HCT116 (cell line): ENCODE data around the gene RNF112. TPM values are rescaled to one million over a fixed set of nuclear protein-coding genes. Genes with fewer than 3 reads are reported as not detected.

Experiments used
- ATAC-seq: fragments of 200-7000 bp; cut with Tn5 transposase; 2 replicates; pipeline ENCODE4 v1.9.1; 2020; ENCODE audit warnings: mild to moderate bottlenecking, moderate library complexity
- BruUV-seq: library from RNA; stranded (reverse); fragments of 400-500 nt; replicated peaks from 2 replicates; lab custom pipeline; 2021; lab: Mats Ljungman, UMichigan
- CTCF ChIA-PET: fragments of 300-600 bp; sonication (Branson Sonifier 250); formaldehyde crosslinking; loops from one replicate; lab custom pipeline; 2021; ENCODE audit warnings: antibody characterized with exemption; lab: Charles Lee
- POLR2A ChIA-PET: fragments of 300-600, 350-600 bp; sonication (Branson Sonifier 250); formaldehyde crosslinking; loops from one replicate; lab custom pipeline; 2021; ENCODE audit warnings: antibody characterized with exemption; lab: Charles Lee
- RAD21 ChIA-PET, 2 experiments: fragments of 300-600 bp; sonication (Branson Sonifier 250); formaldehyde crosslinking; loops; one replicate each; lab custom pipeline; 2023; ENCODE audit warnings: low total read pairs in 2 of 2; ENCODE audit not compliant: uncharacterized antibody in 2 of 2, unreplicated experiment in 2 of 2, low non-redundant PET in 1 of 2; lab: Charles Lee
- DNase-seq: peaks from one replicate; pipeline ENCODE4 v3.0.0-alpha.2; 2010; ENCODE audit warnings: low read depth, low spot score
- H2AFZ ChIP-seq: fragments of 200-600 bp; shearing (Covaris generic), sonication (generic); 2 replicates; pipeline ENCODE4 v1.6.1; 2017; ENCODE audit warnings: low read depth, mixed run types, mixed read lengths, antibody characterized with exemption, low read length; ENCODE audit not compliant: poor library complexity, severe bottlenecking
- H3K27ac ChIP-seq: 2 replicates; pipeline ENCODE4 v1.5.1; 2012; ENCODE audit warnings: low read depth, low read length
- H3K27me3 ChIP-seq: fragments of 200-600 bp; sonication (generic); 2 replicates; pipeline ENCODE4 v1.6.1; 2016; ENCODE audit warnings: mixed run types, low read length, mixed read lengths; ENCODE audit not compliant: insufficient read depth
- H3K36me3 ChIP-seq, 2 experiments: fragments of 200-500 bp in 1 of 2; fragments of 200-600 bp in 1 of 2; sonication (Bioruptor generic) in 1 of 2; sonication (generic) in 1 of 2; 2 replicates each; pipeline versions ENCODE4 v1.5.1 to v1.6.1; 2014 to 2016; ENCODE audit warnings: low read length in 2 of 2, inconsistent platforms in 1 of 2, mixed read lengths in 1 of 2, mixed run types in 1 of 2; ENCODE audit not compliant: insufficient read depth in 2 of 2, control insufficient read depth in 1 of 2
- H3K4me1 ChIP-seq, 2 experiments: fragments of 200-600 bp in 1 of 2; sonication (generic) in 1 of 2; 2 replicates each; pipeline versions ENCODE4 v1.5.1 to v1.6.1; 2012 to 2017; ENCODE audit warnings: low read length in 2 of 2, inconsistent platforms in 1 of 2, mild to moderate bottlenecking in 1 of 2, mixed read lengths in 1 of 2, mixed run types in 1 of 2, moderate library complexity in 1 of 2; ENCODE audit not compliant: insufficient read depth in 2 of 2, control insufficient read depth in 1 of 2
- H3K4me2 ChIP-seq: fragments of 200-600 bp; sonication (generic); 2 replicates; pipeline ENCODE4 v1.6.1; 2017; ENCODE audit warnings: mixed run types, low read length, mixed read lengths
- H3K4me3 ChIP-seq, 2 experiments: fragments of 200-600 bp in 1 of 2; sonication (generic) in 1 of 2; replicated peaks in 1 of 2; 2 replicates each; pipeline ENCODE4 v1.5.1; 2011 to 2016; ENCODE audit warnings: low read length in 2 of 2, control low read depth in 1 of 2, low read depth in 1 of 2, mild to moderate bottlenecking in 1 of 2, mixed read lengths in 1 of 2, mixed run types in 1 of 2
- H3K79me2 ChIP-seq: fragments of 200-600 bp; sonication (generic); 2 replicates; pipeline ENCODE4 v1.6.1; 2017; ENCODE audit warnings: mild to moderate bottlenecking, mixed run types, low read length, moderate library complexity, mixed read lengths; ENCODE audit not compliant: insufficient read depth
- H3K9ac ChIP-seq: fragments of 200-600 bp; sonication (generic); 2 replicates; pipeline ENCODE4 v1.6.1; 2016; ENCODE audit warnings: low read length, mixed read lengths
- H3K9me2 ChIP-seq: fragments of 200-600 bp; sonication (generic), shearing (Covaris generic); 2 replicates; pipeline ENCODE4 v1.6.1; 2017; ENCODE audit warnings: mixed run types, mild to moderate bottlenecking, moderate library complexity; ENCODE audit not compliant: insufficient read depth
- H3K9me3 ChIP-seq, 2 experiments: fragments of 200-500 bp in 1 of 2; fragments of 200-600 bp in 1 of 2; sonication (Bioruptor generic) in 1 of 2; sonication (generic) in 1 of 2; 2 replicates each; pipeline ENCODE4 v1.6.1; 2014 to 2017; ENCODE audit warnings: low read length in 2 of 2, mixed read lengths in 2 of 2, inconsistent platforms in 1 of 2, low read depth in 1 of 2, mild to moderate bottlenecking in 1 of 2, mixed run types in 1 of 2, moderate library complexity in 1 of 2; ENCODE audit not compliant: control insufficient read depth in 1 of 2, insufficient read depth in 1 of 2
- H4K20me1 ChIP-seq: fragments of 200-600 bp; sonication (generic), shearing (Covaris generic); 2 replicates; pipeline ENCODE4 v1.6.1; 2017; ENCODE audit warnings: mixed run types, mild to moderate bottlenecking, moderate library complexity; ENCODE audit not compliant: insufficient read depth
- EZH2 ChIP-seq: fragments of 200-600 bp; sonication (generic); IDR thresholded peaks from 2 replicates; pipeline ENCODE4 v1.6.1; 2017; ENCODE audit warnings: antibody characterized with exemption, mixed run types
- EZH2phosphoT487 ChIP-seq: fragments of 200-600 bp; IDR thresholded peaks from 2 replicates; pipeline ENCODE4 v1.6.1; 2018; ENCODE audit warnings: antibody characterized with exemption, borderline replicate concordance
- FOSL1 ChIP-seq: IDR thresholded peaks from 2 replicates; pipeline ENCODE4 v1.6.1; 2012; ENCODE audit warnings: low read depth
- POLR2A ChIP-seq: IDR thresholded peaks from 2 replicates; pipeline ENCODE4 v1.7.0; 2011; ENCODE audit warnings: borderline replicate concordance; ENCODE audit not compliant: insufficient read depth, insufficient read length; ENCODE audit errors: extremely low read depth
- RAD21 ChIP-seq: IDR thresholded peaks from 2 replicates; pipeline ENCODE4 v1.6.1; 2012; ENCODE audit warnings: low read depth, mild to moderate bottlenecking
- SP1 ChIP-seq: IDR thresholded peaks from 2 replicates; pipeline ENCODE4 v1.6.1; 2012; ENCODE audit warnings: low read depth
- SRF ChIP-seq: IDR thresholded peaks from 2 replicates; pipeline ENCODE4 v1.6.1; 2012; ENCODE audit warnings: low read depth
- TCF7L2 ChIP-seq: IDR thresholded peaks from 2 replicates; pipeline ENCODE4 v1.7.0; 2011; ENCODE audit warnings: borderline replicate concordance, inconsistent platforms; ENCODE audit not compliant: insufficient read depth, insufficient read length; ENCODE audit errors: extremely low read depth
- YY1 ChIP-seq: IDR thresholded peaks from 2 replicates; pipeline ENCODE4 v1.6.1; 2011; ENCODE audit warnings: low read length, low read depth, moderate library complexity, mild to moderate bottlenecking; ENCODE audit not compliant: insufficient replicate concordance; ENCODE audit errors: extremely low read depth
- ZFX ChIP-seq: fragments of 450-650 bp; IDR thresholded peaks from 2 replicates; pipeline ENCODE4 v1.6.1; 2017
- intact Hi-C: fragments of 100-400 bp; cut with micrococcal nuclease; formaldehyde crosslinking; loops from 2 replicates; pipeline ENCODE4 v1.10.0; 2022
- total RNA-seq: library from RNA; stranded (reverse); gene quantifications from one replicate; pipeline ENCODE4 v1.2.1, GENCODE V29; 2021; ENCODE audit not compliant: unreplicated experiment
- TF ChIP-seq, protein P1 (sequence below), 3 experiments: fragments of 200-600 bp in 1 of 3; sonication (generic) in 1 of 3; IDR thresholded peaks in 2 of 3; conservative IDR thresholded peaks in 1 of 3; 2 replicates each; pipeline ENCODE4 v1.5.1; 2012 to 2017; ENCODE audit warnings: low read depth in 2 of 3, low read length in 2 of 3, antibody characterized with exemption in 1 of 3, borderline replicate concordance in 1 of 3, control low read depth in 1 of 3, mild to moderate bottlenecking in 1 of 3, mixed read lengths in 1 of 3, mixed run types in 1 of 3, moderate library complexity in 1 of 3; ENCODE audit not compliant: insufficient read depth in 1 of 3
- TF ChIP-seq, protein P2 (sequence below): IDR thresholded peaks from 2 replicates; pipeline ENCODE4 v1.6.1; 2012

Gene RNF112
- total RNA-seq, 1 experiment from 2014 or later, result 0.98 TPM

- intact Hi-C loops, result loop anchor here (1.0 to 5.0 kb wide), 3 partner anchors 70 to 320 kb away; partner anchors contain the start of gene B9D1
- POLR2A ChIA-PET, result interaction anchor here (0.6 to 1.0 kb wide), 2 partner anchors 85 to 202 kb away, joined by 3 read pairs; partner anchors contain the start of gene B9D1
- RAD21 ChIA-PET, result interaction anchor here (1.0 to 1.6 kb wide), 4 partner anchors 69 to 85 kb away, joined by 4 to 12 read pairs (median 8); partner anchors contain the start of genes B9D1 (in 2 of the 2) and MAPK7 (in 2 of the 2)
- H3K9me2 ChIP-seq, result no peaks in the 10 kb centered on the region
- H3K9ac ChIP-seq, result no peak overlapping the region
- H3K4me3 ChIP-seq, result no peak overlapping the region
- H3K27ac ChIP-seq, result no peak overlapping the region
- no TSS peak for BruUV-seq
- CTCF ChIA-PET, result interaction anchor here (0.8 to 2.5 kb wide), 14 partner anchors 9 to 320 kb away, joined by 3 to 69 read pairs (median 4); partner anchors contain the start of genes B9D1 and MAPK7
- ATAC-seq (peak; percentile 90), DNase-seq (peak; percentile 62)
- peaks cover 3 to 8% of the 10 kb centered on the region in 2 experiments; a peak in 3 of 4 replicates for H3K4me1 ChIP-seq
- H3K36me3 ChIP-seq, result no peaks in the 10 kb centered on the region
- TF ChIP-seq, protein P1, sequence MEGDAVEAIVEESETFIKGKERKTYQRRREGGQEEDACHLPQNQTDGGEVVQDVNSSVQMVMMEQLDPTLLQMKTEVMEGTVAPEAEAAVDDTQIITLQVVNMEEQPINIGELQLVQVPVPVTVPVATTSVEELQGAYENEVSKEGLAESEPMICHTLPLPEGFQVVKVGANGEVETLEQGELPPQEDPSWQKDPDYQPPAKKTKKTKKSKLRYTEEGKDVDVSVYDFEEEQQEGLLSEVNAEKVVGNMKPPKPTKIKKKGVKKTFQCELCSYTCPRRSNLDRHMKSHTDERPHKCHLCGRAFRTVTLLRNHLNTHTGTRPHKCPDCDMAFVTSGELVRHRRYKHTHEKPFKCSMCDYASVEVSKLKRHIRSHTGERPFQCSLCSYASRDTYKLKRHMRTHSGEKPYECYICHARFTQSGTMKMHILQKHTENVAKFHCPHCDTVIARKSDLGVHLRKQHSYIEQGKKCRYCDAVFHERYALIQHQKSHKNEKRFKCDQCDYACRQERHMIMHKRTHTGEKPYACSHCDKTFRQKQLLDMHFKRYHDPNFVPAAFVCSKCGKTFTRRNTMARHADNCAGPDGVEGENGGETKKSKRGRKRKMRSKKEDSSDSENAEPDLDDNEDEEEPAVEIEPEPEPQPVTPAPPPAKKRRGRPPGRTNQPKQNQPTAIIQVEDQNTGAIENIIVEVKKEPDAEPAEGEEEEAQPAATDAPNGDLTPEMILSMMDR (IDR thresholded peaks at IDR 0.05 in 2 of 3, conservative IDR thresholded peaks at IDR 0.05 in 1 of 3; ENCODE audit: borderline replicate concordance in 1 of 3, insufficient read depth in 1 of 3, low read depth in 2 of 3, low read length in 2 of 3), result peak; percentile 86 to 92 (median 87)
- TF ChIP-seq FOSL1 (no peak), TCF7L2 (no peak), SRF (no peak), YY1 (no peak), ZFX (no peak), EZH2 (no peak), RAD21 (peak; percentile 96), POLR2A (no peak), EZH2phosphoT487 (no peak), SP1 (peak; percentile 51; the same call in 1 of the 2 replicates)
- TF ChIP-seq, protein P2, sequence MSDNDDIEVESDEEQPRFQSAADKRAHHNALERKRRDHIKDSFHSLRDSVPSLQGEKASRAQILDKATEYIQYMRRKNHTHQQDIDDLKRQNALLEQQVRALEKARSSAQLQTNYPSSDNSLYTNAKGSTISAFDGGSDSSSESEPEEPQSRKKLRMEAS, result no peak
- H2AFZ ChIP-seq, result peak overlapping the region; percentile 99
- H3K79me2 ChIP-seq, result no peaks in the 10 kb centered on the region
- no peaks in the 10 kb centered on the region for H4K20me1 ChIP-seq
- H3K9me3 ChIP-seq, result peaks cover 6% of the 10 kb centered on the region in 2 experiments; a peak in 2 of 4 replicates
- H3K27me3 ChIP-seq, result no peaks in the 10 kb centered on the region
- 0 out of 2 replicates have a peak overlapping the region, but pooled peaks have one; percentile 26 for H3K4me2 ChIP-seq
Observed at GRCh38 chr17:19447085-19447583, 36.1 kb downstream of the RNF112 start.
